A673 (cell line): ENCODE results near the gene CST6. TPM values are rescaled to one million over a fixed set of nuclear protein-coding genes. Genes with fewer than 3 reads are reported as not detected.
"Not testable (repeated sequence)": the region's sequence is repeated elsewhere in the genome, so short reads cannot be mapped to it uniquely, and the experiment has no call there.

Experiments used
- BruUV-seq: library from RNA; stranded (reverse); fragments of 400-500 nt; replicated peaks from 2 replicates; lab custom pipeline; 2021; lab: Mats Ljungman, UMichigan
- CTCF ChIA-PET: fragments of 300-600 bp; sonication (Branson Sonifier 250); formaldehyde crosslinking; loops from one replicate; lab custom pipeline; 2022; ENCODE audit warnings: antibody characterized with exemption; lab: Charles Lee
- POLR2A ChIA-PET: fragments of 300-600 bp; sonication (Branson Sonifier 250); formaldehyde crosslinking; loops from one replicate; lab custom pipeline; 2022; ENCODE audit warnings: antibody characterized with exemption; ENCODE audit not compliant: low non-redundant PET; lab: Charles Lee
- DNase-seq: peaks from one replicate; pipeline ENCODE4 v3.0.0-alpha.2; 2015; ENCODE audit warnings: low spot score
- H3K27ac ChIP-seq: fragments of 200-600 bp; sonication (generic); 2 replicates; pipeline ENCODE4 v1.5.1; 2016; ENCODE audit warnings: mixed run types, low read depth, mild to moderate bottlenecking, mixed read lengths, antibody characterized with exemption, low read length; ENCODE audit not compliant: poor library complexity, severe bottlenecking
- H3K27me3 ChIP-seq: fragments of 200-600 bp; sonication (generic); replicated peaks from 2 replicates; pipeline ENCODE4 v1.6.1; 2017; ENCODE audit warnings: mixed run types, low read depth, mild to moderate bottlenecking, mixed read lengths, antibody characterized with exemption, low read length; ENCODE audit not compliant: insufficient read depth, poor library complexity
- H3K36me3 ChIP-seq: fragments of 200-600 bp; sonication (generic); 2 replicates; pipeline ENCODE4 v1.6.1; 2016; ENCODE audit warnings: mixed run types, mild to moderate bottlenecking, mixed read lengths, antibody characterized with exemption, low read length; ENCODE audit not compliant: insufficient read depth, poor library complexity, severe bottlenecking
- H3K4me1 ChIP-seq: fragments of 200-600 bp; sonication (generic); 2 replicates; pipeline ENCODE4 v1.6.1; 2017; ENCODE audit warnings: mixed run types, mild to moderate bottlenecking, mixed read lengths, antibody characterized with exemption, low read length; ENCODE audit not compliant: insufficient read depth, poor library complexity, severe bottlenecking
- H3K4me3 ChIP-seq: fragments of 200-600 bp; sonication (generic); 2 replicates; pipeline ENCODE4 v1.5.1; 2016; ENCODE audit warnings: low read depth, mixed run types, mild to moderate bottlenecking, mixed read lengths, low read length; ENCODE audit not compliant: poor library complexity, severe bottlenecking
- H3K9me3 ChIP-seq: fragments of 200-600 bp; sonication (generic); 2 replicates; pipeline ENCODE4 v1.6.1; 2016; ENCODE audit warnings: mixed run types, low read depth, mild to moderate bottlenecking, mixed read lengths, antibody characterized with exemption, low read length; ENCODE audit not compliant: poor library complexity, severe bottlenecking
- EZH2 ChIP-seq: fragments of 200-600 bp; sonication (generic); IDR thresholded peaks from 2 replicates; pipeline ENCODE4 v1.6.1; 2017; ENCODE audit warnings: borderline replicate concordance, low read depth, mild to moderate bottlenecking, mixed read lengths, antibody characterized with exemption, low read length; ENCODE audit not compliant: poor library complexity, severe bottlenecking
- intact Hi-C: fragments of 100-400 bp; cut with micrococcal nuclease; formaldehyde crosslinking; loops from one replicate; pipeline ENCODE4 v1.10.0; 2022; ENCODE audit not compliant: unreplicated experiment
- total RNA-seq: library from RNA; stranded (reverse); gene quantifications from 2 replicates; pipeline ENCODE4 v1.2.3, GENCODE V29; 2021
- TF ChIP-seq, protein P1 (sequence below): fragments of 300-800, 200-600 bp; sonication (generic); conservative IDR thresholded peaks from 2 replicates; pipeline ENCODE4 v1.5.1; 2017; ENCODE audit warnings: low read depth, mild to moderate bottlenecking, antibody characterized with exemption, low read length, moderate library complexity, mixed read lengths

CST6 gene
- total RNA-seq, 1 experiment from 2014 or later, result 2.3 TPM

GRCh38 chr11:66007201-66007634, 4.6 kb upstream of the CST6 start:
- CTCF ChIA-PET, result no interaction called here
- DNase-seq, result no peak
- TF ChIP-seq, protein P1, sequence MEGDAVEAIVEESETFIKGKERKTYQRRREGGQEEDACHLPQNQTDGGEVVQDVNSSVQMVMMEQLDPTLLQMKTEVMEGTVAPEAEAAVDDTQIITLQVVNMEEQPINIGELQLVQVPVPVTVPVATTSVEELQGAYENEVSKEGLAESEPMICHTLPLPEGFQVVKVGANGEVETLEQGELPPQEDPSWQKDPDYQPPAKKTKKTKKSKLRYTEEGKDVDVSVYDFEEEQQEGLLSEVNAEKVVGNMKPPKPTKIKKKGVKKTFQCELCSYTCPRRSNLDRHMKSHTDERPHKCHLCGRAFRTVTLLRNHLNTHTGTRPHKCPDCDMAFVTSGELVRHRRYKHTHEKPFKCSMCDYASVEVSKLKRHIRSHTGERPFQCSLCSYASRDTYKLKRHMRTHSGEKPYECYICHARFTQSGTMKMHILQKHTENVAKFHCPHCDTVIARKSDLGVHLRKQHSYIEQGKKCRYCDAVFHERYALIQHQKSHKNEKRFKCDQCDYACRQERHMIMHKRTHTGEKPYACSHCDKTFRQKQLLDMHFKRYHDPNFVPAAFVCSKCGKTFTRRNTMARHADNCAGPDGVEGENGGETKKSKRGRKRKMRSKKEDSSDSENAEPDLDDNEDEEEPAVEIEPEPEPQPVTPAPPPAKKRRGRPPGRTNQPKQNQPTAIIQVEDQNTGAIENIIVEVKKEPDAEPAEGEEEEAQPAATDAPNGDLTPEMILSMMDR, result no peak
- POLR2A ChIA-PET, result no interaction called here
- H3K27ac ChIP-seq, result no peak overlapping the region
- H3K4me1 ChIP-seq, result peaks cover 3% of the 10 kb centered on the region
- intact Hi-C loops, result no loop called here
- no peaks in the 10 kb centered on the region for H3K9me3 ChIP-seq
- BruUV-seq, result no TSS peak
- H3K4me3 ChIP-seq, result no peak overlapping the region
- H3K27me3 ChIP-seq, result no peaks in the 10 kb centered on the region
- peaks cover 20% of the 10 kb centered on the region for H3K36me3 ChIP-seq

- H3K27me3 ChIP-seq, result no peaks in the 10 kb centered on the region
- no peak for DNase-seq
- peaks cover 20% of the 10 kb centered on the region for H3K36me3 ChIP-seq
- TF ChIP-seq EZH2, result no peak
- TF ChIP-seq, protein P1, result no peak
- BruUV-seq, result no TSS peak
- H3K4me3 ChIP-seq, result no peak overlapping the region
- H3K27ac ChIP-seq, result no peak overlapping the region
- intact Hi-C loops, result no loop called here
- H3K9me3 ChIP-seq, result no peaks in the 10 kb centered on the region
- ChIA-PET CTCF (interaction anchor here (1.2 kb wide), 1 partner anchor 14 kb away, joined by 3 read pairs; no protein-coding TSS in a partner anchor), POLR2A (no interaction called here)
- H3K4me1 ChIP-seq, result peaks cover 3% of the 10 kb centered on the region
Measured at GRCh38 chr11:66008095-66008467, 3.7 kb upstream of the CST6 start.

DNA sequence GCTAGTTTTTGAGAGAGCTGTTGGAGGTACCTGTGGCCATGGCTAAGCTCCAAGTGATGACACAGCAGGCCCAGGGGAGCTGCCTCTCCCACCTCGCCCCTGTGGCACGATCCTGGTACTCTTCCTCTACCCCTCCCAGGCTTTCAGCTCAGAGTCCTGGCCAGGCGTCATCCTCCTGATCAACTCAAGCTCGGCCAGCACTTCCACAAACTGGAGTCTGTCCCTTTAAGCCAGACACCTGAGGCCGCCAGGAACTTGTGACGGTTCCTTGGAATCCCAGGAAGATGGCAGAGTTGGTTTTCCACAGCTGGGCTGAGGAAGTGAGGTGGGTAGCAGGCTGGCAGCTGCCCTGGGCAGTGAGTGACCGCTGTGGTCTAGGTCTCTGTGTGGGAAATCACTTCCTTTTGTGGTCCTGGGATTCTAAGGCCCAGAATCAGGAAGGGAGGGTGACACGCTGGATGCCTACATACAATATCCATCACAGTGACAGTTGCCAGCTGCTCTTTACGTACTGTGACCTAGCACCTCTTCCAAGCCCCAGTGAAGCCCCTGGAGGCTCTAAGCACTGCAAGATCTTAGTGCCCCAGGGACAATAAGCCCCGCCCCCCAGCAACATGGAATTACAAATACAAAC, 3.2 kb upstream of the CST6 start:
- intact Hi-C loops, result no loop called here
- no peak overlapping the region for H3K27ac ChIP-seq
- peak; percentile 50 for DNase-seq
- no TSS peak for BruUV-seq
- TF ChIP-seq EZH2, result no peak
- TF ChIP-seq, protein P1, result no peak
- POLR2A ChIA-PET, result interaction anchor here (0.7 kb wide), 1 partner anchor 116 kb away, joined by 3 read pairs; no protein-coding TSS in a partner anchor
- H3K27me3 ChIP-seq, result no peaks in the 10 kb centered on the region
- no peaks in the 10 kb centered on the region for H3K9me3 ChIP-seq
- no peak overlapping the region for H3K4me3 ChIP-seq
- CTCF ChIA-PET, result interaction anchor here (0.6 to 1.2 kb wide), 2 partner anchors 13 to 149 kb away, joined by 3 to 4 read pairs; no protein-coding TSS in a partner anchor
- peaks cover 20% of the 10 kb centered on the region for H3K36me3 ChIP-seq
- no peaks in the 10 kb centered on the region for H3K4me1 ChIP-seq

DNA sequence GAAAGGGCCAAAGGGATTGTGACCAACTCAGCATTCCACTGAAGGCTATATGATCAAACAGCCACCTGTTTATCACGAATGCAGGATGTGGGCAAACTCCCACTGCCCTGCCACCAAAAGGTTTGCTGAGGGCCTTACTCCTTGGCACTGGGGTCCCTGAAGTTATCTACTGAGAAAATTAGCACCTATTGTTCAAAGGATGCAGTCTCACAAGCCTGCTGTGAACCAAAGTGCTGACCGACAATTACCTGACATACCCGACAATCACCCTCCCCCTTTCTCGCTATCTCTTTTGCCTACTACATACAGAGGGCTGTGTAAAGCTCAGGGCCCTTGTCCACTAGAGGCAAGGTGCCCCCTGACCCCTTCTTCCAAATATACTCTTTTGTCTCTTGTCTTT, 1.8 kb upstream of the CST6 start:
- BruUV-seq, H3K4me3 ChIP-seq, H3K9me3 ChIP-seq, H3K27me3 ChIP-seq, H3K27ac ChIP-seq, DNase-seq, H3K4me1 ChIP-seq, CTCF ChIA-PET, intact Hi-C loops, H3K36me3 ChIP-seq: not testable (repeated sequence)
- POLR2A ChIA-PET, result interaction anchor here (0.6 kb wide), 1 partner anchor 303 kb away, joined by 3 read pairs; no protein-coding TSS in a partner anchor
